Jurkat, Clone E6-1 (cell line): ENCODE results near the gene REM2.
A peak's percentile ranks its signal among the peaks of the same experiment; 100 is the strongest.

Experiments
- DNase-seq: peaks from one replicate; pipeline ENCODE4 v3.0.0-alpha.2; 2011; ENCODE audit warnings: low read depth, low spot score
- H3K4me3 ChIP-seq: 2 replicates; pipeline ENCODE4 v1.5.1; 2011; ENCODE audit warnings: mild to moderate bottlenecking, low read length, control low read depth, moderate library complexity

REM2 gene

DNA sequence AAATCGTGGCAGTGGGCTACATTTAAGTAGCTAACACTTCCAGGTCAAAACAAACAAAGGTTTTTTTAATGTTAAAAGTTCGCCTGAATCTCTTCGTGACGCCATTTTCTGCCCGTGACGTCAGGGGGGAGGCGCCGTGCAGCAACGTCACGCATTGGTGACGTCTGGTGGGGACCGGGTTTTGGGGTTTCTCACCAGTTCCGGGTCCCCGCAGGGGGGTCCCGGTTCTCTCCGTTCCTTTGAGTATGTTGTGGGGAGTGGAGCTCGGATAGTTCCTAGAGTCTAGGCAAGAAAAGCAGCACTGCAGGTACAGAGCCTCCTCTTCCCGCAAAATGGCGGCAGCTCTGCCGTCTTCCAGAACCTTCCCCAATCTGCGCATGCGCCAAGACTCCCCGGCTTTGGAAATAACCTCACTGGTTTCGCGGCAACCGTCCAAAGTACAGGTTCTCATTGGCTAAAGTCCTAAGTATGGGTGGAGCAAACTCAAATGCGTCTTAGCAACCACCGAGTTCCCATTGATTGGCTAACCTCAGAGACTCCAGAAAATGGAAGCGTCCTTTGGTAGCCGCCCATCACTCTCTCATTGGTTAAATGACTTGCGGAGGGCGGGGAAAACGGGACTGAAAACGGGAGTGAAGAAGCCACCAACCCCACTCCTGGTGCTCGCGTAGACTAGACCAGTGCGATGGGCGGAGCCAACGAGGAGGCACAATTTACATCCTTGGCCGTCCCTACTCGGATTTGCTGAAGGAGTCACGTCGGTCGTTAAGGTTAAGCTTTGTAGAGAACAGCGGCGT is 36.0 kb downstream of the REM2 start, which contains the start of gene RBM23:
RBM23 (minus strand) TSS at position 346 of the 797 bp plus-strand sequence.
- peak within 1 kb of the TSS; percentile 99 for H3K4me3 ChIP-seq
- DNase-seq, result peak; percentile 100

DNA sequence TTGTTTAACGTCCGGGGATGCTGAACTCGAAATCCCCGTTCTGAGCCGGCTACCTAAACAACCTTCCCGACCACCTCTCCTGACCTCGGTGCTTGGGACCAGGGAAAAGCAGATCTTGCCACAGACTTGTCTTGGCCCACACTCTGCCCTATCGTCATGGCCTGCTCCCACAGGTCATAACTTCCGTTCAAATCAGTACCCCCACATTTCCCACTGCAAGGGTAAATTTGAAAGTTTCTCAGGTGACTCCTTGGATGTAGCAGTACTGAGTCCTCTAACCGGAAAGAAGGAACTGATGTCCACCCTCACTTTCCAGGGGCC is 36.5 kb downstream of the REM2 start:
- peak overlapping the region; percentile 51 for H3K4me3 ChIP-seq
- DNase-seq, result no peak

- no peak overlapping the region for H3K4me3 ChIP-seq
- no peak for DNase-seq
Measured at GRCh38 chr14:22920697-22921096, 37.7 kb downstream of the REM2 start.

- H3K4me3 ChIP-seq, result no peak overlapping the region
- no peak for DNase-seq
Measured at GRCh38 chr14:22922294-22922693, 39.3 kb downstream of the REM2 start.

- H3K4me3 ChIP-seq, result no peak overlapping the region
- no peak for DNase-seq
Measured at GRCh38 chr14:22923746-22924145, 40.7 kb downstream of the REM2 start.

- no peak for DNase-seq
- no peak overlapping the region for H3K4me3 ChIP-seq
Measured at GRCh38 chr14:22925513-22925912, 42.5 kb downstream of the REM2 start.

GRCh38 chr14:22926316-22926715 is 43.3 kb downstream of the REM2 start:
- H3K4me3 ChIP-seq, result no peak overlapping the region
- no peak for DNase-seq

GRCh38 chr14:22928237-22929103 is 45.4 kb downstream of the REM2 start:
- H3K4me3 ChIP-seq, result peak overlapping the region; percentile 100
- no peak for DNase-seq

DNA sequence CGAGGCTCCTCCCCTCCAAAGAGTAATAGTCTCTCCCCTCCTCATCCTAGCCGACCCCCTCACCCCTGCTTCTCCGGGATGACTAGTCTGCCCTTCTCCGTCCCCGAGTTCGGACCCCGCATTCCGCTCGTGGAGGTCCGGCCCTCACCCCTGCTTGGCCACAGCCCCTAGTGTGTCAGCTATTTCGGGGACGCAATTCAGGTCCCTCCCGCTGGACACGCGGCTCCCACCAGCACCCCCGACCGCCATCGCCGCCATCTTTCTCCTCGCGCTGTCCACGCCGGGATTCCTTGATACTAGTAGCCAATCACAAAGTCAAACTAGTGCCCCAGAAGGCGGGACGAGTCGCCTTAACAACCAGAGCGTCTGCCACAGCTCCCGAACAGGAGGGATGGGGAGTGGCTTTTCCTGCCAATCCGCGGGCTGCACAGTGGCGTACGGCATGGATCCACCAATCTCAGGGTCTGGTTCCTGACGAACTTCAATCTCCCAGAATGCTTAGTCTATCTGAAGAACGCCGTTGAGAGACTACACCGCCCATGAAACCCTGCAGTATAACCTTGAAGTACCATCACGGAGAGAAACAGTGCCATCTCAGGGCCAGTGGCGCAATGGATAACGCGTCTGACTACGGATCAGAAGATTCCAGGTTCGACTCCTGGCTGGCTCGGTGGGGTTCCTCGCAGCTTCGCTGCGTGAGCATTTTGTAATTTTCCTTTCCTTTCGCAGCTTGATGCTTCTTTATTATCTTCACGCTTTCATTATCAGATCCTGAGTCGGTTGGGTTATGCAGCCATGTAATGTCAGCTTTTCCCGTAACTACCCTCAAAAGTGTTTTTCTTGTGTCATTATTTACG is 46.3 kb downstream of the REM2 start, which contains the start of gene PRMT5:
PRMT5 (minus strand) TSS at position 273 of the 857 bp plus-strand sequence; CDS start at position 258, 15 bp downstream.
- peak within 1 kb of the TSS; percentile 100 for H3K4me3 ChIP-seq
- DNase-seq, result peak; percentile 100

GRCh38 chr14:22929961-22930364 is 46.9 kb downstream of the REM2 start:
- no peak for DNase-seq
- peak overlapping the region; percentile 100 for H3K4me3 ChIP-seq

- no peak overlapping the region for H3K4me3 ChIP-seq
- DNase-seq, result no peak
Measured at GRCh38 chr14:22932146-22932545, 49.1 kb downstream of the REM2 start.

- no peak for DNase-seq
- H3K4me3 ChIP-seq, result no peak overlapping the region
Measured at GRCh38 chr14:22935156-22935555, 52.1 kb downstream of the REM2 start.
